HG02571 (cell line): ENCODE data around the gene DAZAP2.
"Not testable (repeated sequence)": the region's sequence is repeated elsewhere in the genome, so short reads cannot be mapped to it uniquely, and the experiment has no call there.

ENCODE experiments used
- ATAC-seq: cut with Tn5 transposase; IDR thresholded peaks from one replicate; pipeline ENCODE4 v1.9.1; 2021; ENCODE audit warnings: mild to moderate bottlenecking, moderate library complexity; ENCODE audit not compliant: unreplicated experiment

Gene DAZAP2

GRCh38 chr12:51246254-51246853 is 7.7 kb downstream of the DAZAP2 start:
- no peak for ATAC-seq

GRCh38 chr12:51247523-51248206 is 9.0 kb downstream of the DAZAP2 start:
- no peak for ATAC-seq

GRCh38 chr12:51253276-51253675 is 14.7 kb downstream of the DAZAP2 start:
- no peak for ATAC-seq

- no peak for ATAC-seq
These were observed 15.9 kb downstream of the DAZAP2 start for GRCh38 chr12:51254536-51254935.

- not testable (repeated sequence) for ATAC-seq
These were observed 21.0 kb downstream of the DAZAP2 start for GRCh38 chr12:51259600-51259999.

- ATAC-seq: no peak
These were observed 24.1 kb downstream of the DAZAP2 start for GRCh38 chr12:51262758-51263177.

GRCh38 chr12:51263341-51263740 is 24.7 kb downstream of the DAZAP2 start:
- no peak for ATAC-seq

- ATAC-seq: no peak
These were observed 25.7 kb downstream of the DAZAP2 start for GRCh38 chr12:51264297-51264696.

- ATAC-seq: no peak
These were observed 26.4 kb downstream of the DAZAP2 start for GRCh38 chr12:51265024-51265423.

GRCh38 chr12:51269174-51270066 is 30.8 kb downstream of the DAZAP2 start:
- ATAC-seq: peak; percentile 46

- peak; percentile 67 for ATAC-seq
These were observed 31.7 kb downstream of the DAZAP2 start, which contains the start of gene SMAGP for GRCh38 chr12:51270067-51270950. Gene SMAGP, minus strand, starts transcription at chr12:51270415. Its CDS starts 1,137 bp downstream, at chr12:51269278.

GRCh38 chr12:51270951-51271518 is 32.4 kb downstream of the DAZAP2 start:
- ATAC-seq: no peak

GRCh38 chr12:51272810-51273209 is 34.2 kb downstream of the DAZAP2 start:
- ATAC-seq: not testable (repeated sequence)

GRCh38 chr12:51275088-51275487 is 36.5 kb downstream of the DAZAP2 start:
- ATAC-seq: no peak

GRCh38 chr12:51281202-51281924 is 42.7 kb downstream of the DAZAP2 start:
- ATAC-seq: no peak

- ATAC-seq: no peak
These were observed 47.2 kb downstream of the DAZAP2 start for GRCh38 chr12:51285843-51286242.

GRCh38 chr12:51291603-51292513 is 53.2 kb downstream of the DAZAP2 start:
- not testable (repeated sequence) for ATAC-seq
